Measurements from ENCODE around the gene RAB3A. TPM values are rescaled to one million over a fixed set of nuclear protein-coding genes. Genes with fewer than 3 reads are reported as not detected.

Gene RAB3A
- total RNA-seq, 2 experiments from 2014 or later = 4.9 to 8.6 TPM

- Histone ChIP-seq H3K36me3 (ENCODE audit: insufficient read depth, low read length) (peaks cover 12% of the 10 kb centered on the region; the same call in 1 of the 2 replicates), H2AFZ (ENCODE audit: low read length) (no peak overlapping the region), H4K20me1 (ENCODE audit: insufficient read depth, low read length) (no peaks in the 10 kb centered on the region), H3K79me2 (ENCODE audit: insufficient read depth, low read depth, low read length) (peaks cover 3% of the 10 kb centered on the region; the same call in 1 of the 2 replicates), H3K27ac (ENCODE audit: low read depth, low read length, poor library complexity, severe bottlenecking) (no peak overlapping the region), H3K9me2 (ENCODE audit: insufficient read depth, low read length) (no peaks in the 10 kb centered on the region), H3K4me1 (ENCODE audit: insufficient read depth, low read length, poor library complexity, severe bottlenecking) (peaks cover 37% of the 10 kb centered on the region), H3K4me2 (ENCODE audit: low read length) (no peak overlapping the region), H3K4me3 (ENCODE audit: low read depth, low read length, poor library complexity, severe bottlenecking) (no peak overlapping the region), H3K9me3 (ENCODE audit: low read length) (no peaks in the 10 kb centered on the region)
- POLR2A ChIA-PET = interaction anchor here (0.6 kb wide), 1 partner anchor 15 kb away, joined by 3 read pairs; no protein-coding TSS in a partner anchor
- no TSS peak for BruUV-seq (replicated peaks)
- intact Hi-C loops (cut with micrococcal nuclease; ENCODE audit: unreplicated experiment) = no loop called here
- CTCF ChIA-PET (ENCODE audit: unreplicated experiment) = no interaction called here
- no peak for DNase-seq (ENCODE audit: low spot score)
- TF ChIP-seq CTCF (conservative IDR thresholded peaks at IDR 0.05; ENCODE audit: low read length) (no peak), EZH2phosphoT487 (IDR thresholded peaks at IDR 0.05; ENCODE audit: borderline replicate concordance, low read depth, low read length) (no peak)
Measured at GRCh38 chr19:18155095-18156087, 48.5 kb downstream of the RAB3A start.

DNA sequence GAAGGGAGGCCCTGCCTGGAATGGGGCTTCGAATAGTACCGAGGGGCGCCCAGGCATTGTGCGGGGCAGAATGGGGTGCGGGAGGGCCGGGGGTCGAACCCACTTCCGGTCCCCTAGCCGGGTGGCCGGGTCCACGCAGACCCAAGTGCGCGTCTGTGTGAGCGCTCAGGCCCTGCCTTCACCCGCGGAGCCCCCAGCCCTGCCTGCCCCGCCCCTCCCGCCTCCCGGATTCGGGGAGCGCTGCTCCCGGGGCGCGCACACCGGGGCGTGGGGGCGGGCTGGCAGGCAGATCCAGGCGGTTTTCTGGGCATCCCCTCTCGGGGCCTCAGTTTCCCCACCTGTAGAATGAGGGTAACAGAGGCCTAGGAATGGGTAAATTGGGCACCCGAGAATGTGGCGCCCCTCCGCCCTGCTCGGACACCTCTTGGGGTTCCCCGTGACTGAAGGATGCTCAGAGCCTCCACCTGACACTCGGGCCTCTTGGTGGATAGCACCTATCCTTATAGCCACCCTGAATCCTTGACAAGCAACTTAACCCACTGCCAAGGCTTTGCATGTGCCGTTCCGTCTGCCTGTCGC lies 50.2 kb downstream of the RAB3A start:
- H2AFZ ChIP-seq (ENCODE audit: low read length) = peak overlapping the region; percentile 58; the same call in 1 of the 2 replicates
- H4K20me1 ChIP-seq (ENCODE audit: insufficient read depth, low read length) = no peaks in the 10 kb centered on the region
- no peaks in the 10 kb centered on the region for H3K9me3 ChIP-seq (ENCODE audit: low read length)
- peak overlapping the region; percentile 90 for H3K27ac ChIP-seq (ENCODE audit: low read depth, low read length, poor library complexity, severe bottlenecking)
- BruUV-seq (replicated peaks) = no TSS peak
- peaks cover 34% of the 10 kb centered on the region for H3K4me1 ChIP-seq (ENCODE audit: insufficient read depth, low read length, poor library complexity, severe bottlenecking)
- peaks cover 3% of the 10 kb centered on the region; the same call in 1 of the 2 replicates for H3K79me2 ChIP-seq (ENCODE audit: insufficient read depth, low read depth, low read length)
- no peaks in the 10 kb centered on the region for H3K9me2 ChIP-seq (ENCODE audit: insufficient read depth, low read length)
- intact Hi-C loops (cut with micrococcal nuclease; ENCODE audit: unreplicated experiment) = loop anchor here (2.0 to 5.0 kb wide), 2 partner anchors 35 to 146 kb away; partner anchors contain the start of gene ARRDC2
- peak; percentile 38 for DNase-seq (ENCODE audit: low spot score)
- peak overlapping the region; percentile 94 for H3K4me2 ChIP-seq (ENCODE audit: low read length)
- H3K4me3 ChIP-seq (ENCODE audit: low read depth, low read length, poor library complexity, severe bottlenecking) = peak overlapping the region; percentile 82
- TF ChIP-seq CTCF (conservative IDR thresholded peaks at IDR 0.05; ENCODE audit: low read length) (no peak), EZH2phosphoT487 (IDR thresholded peaks at IDR 0.05; ENCODE audit: borderline replicate concordance, low read depth, low read length) (no peak)
- H3K36me3 ChIP-seq (ENCODE audit: insufficient read depth, low read length) = peaks cover 20% of the 10 kb centered on the region; the same call in 1 of the 2 replicates
- POLR2A ChIA-PET = no interaction called here
- CTCF ChIA-PET (ENCODE audit: unreplicated experiment) = no interaction called here
